SH-SY5Y (cell line): ENCODE results near the gene KLHDC8B.

ENCODE experiments used
- GATA2 ChIP-seq: IDR thresholded peaks from 2 replicates; pipeline ENCODE4 v1.6.1; 2011; ENCODE audit warnings: mild to moderate bottlenecking, low read depth, low read length
- GATA3 ChIP-seq: IDR thresholded peaks from 2 replicates; pipeline ENCODE4 v1.6.1; 2011; ENCODE audit warnings: low read depth, mild to moderate bottlenecking, low read length, moderate library complexity

DNA sequence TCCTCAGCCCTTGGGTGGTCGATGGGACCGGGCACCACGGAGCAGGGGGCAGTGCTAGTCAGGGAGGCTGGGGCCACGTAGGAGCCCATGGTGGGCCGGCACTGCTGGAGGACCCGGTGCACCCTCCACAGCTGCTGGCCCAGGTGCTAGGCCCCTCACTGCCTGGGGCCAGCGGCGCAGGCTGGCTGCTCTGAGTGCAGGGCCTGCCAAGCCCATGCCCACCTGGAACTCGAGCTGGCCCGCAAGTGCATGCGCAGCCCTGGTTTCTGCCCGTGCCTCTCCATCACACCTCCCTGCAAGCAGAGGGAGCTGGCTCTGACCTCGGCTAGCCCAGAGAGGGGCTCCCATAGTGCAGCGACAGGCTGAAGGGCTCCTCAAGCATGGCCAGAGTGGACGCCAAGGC is 42.1 kb downstream of the KLHDC8B start:
- no peak for TF ChIP-seq GATA2
- no peak for TF ChIP-seq GATA3
